Measurements from ENCODE around the gene NBPF1.
"Not testable (repeated sequence)": the region's sequence is repeated elsewhere in the genome, so short reads cannot be mapped to it uniquely, and the experiment has no call there.

NBPF1 gene

GRCh38 chr1:16613185-16614147 lies at the start of gene NBPF1:
TSS of gene NBPF1 (minus strand) at chr1:16613564.
- peak; percentile 98 for DNase-seq

- not testable (repeated sequence) for DNase-seq
These were observed 44.9 kb upstream of the NBPF1 start for GRCh38 chr1:16658234-16658633.

GRCh38 chr1:16656981-16657683 lies 43.8 kb upstream of the NBPF1 start:
- DNase-seq, result not testable (repeated sequence)

GRCh38 chr1:16656574-16656973 lies 43.2 kb upstream of the NBPF1 start:
- DNase-seq, result not testable (repeated sequence)

GRCh38 chr1:16651560-16651959 lies 38.2 kb upstream of the NBPF1 start:
- DNase-seq, result not testable (repeated sequence)

GRCh38 chr1:16649960-16650359 lies 36.6 kb upstream of the NBPF1 start:
- not testable (repeated sequence) for DNase-seq

- not testable (repeated sequence) for DNase-seq
These were observed 36.0 kb upstream of the NBPF1 start for GRCh38 chr1:16649390-16649789.

GRCh38 chr1:16648756-16649155 lies 35.4 kb upstream of the NBPF1 start:
- not testable (repeated sequence) for DNase-seq

- not testable (repeated sequence) for DNase-seq
These were observed 34.9 kb upstream of the NBPF1 start for GRCh38 chr1:16648250-16648649.

- DNase-seq, result not testable (repeated sequence)
These were observed 34.1 kb upstream of the NBPF1 start for GRCh38 chr1:16647179-16648176.

- not testable (repeated sequence) for DNase-seq
These were observed 33.4 kb upstream of the NBPF1 start for GRCh38 chr1:16646716-16647115.

- not testable (repeated sequence) for DNase-seq
These were observed 32.8 kb upstream of the NBPF1 start for GRCh38 chr1:16646061-16646664.

GRCh38 chr1:16645271-16646060 lies 32.1 kb upstream of the NBPF1 start:
- DNase-seq, result not testable (repeated sequence)

- peak; percentile 99 for DNase-seq
These were observed 31.3 kb upstream of the NBPF1 start for GRCh38 chr1:16644482-16645270.

GRCh38 chr1:16644193-16644481 lies 30.8 kb upstream of the NBPF1 start:
- no peak for DNase-seq

- not testable (repeated sequence) for DNase-seq
These were observed 30.3 kb upstream of the NBPF1 start for GRCh38 chr1:16643476-16644192.

- DNase-seq, result not testable (repeated sequence)
These were observed 29.6 kb upstream of the NBPF1 start for GRCh38 chr1:16643001-16643411.

- DNase-seq, result not testable (repeated sequence)
These were observed 28.9 kb upstream of the NBPF1 start for GRCh38 chr1:16642025-16642966.
